Fibroblast of pulmonary artery (primary cell): ENCODE data around the gene CD36.

ENCODE experiments used
- DNase-seq: peaks from one replicate; pipeline ENCODE4 v3.0.0-alpha.2; 2010; ENCODE audit warnings: low read depth
- H3K4me3 ChIP-seq: replicated peaks from 2 replicates; pipeline ENCODE4 v1.5.1; 2011; ENCODE audit warnings: low read depth, mild to moderate bottlenecking, control low read depth, low read length, moderate library complexity
- CTCF ChIP-seq: IDR thresholded peaks from 2 replicates; pipeline ENCODE4 v1.5.1; 2011; ENCODE audit warnings: mild to moderate bottlenecking, control low read depth, low read length, inconsistent platforms; ENCODE audit errors: missing control alignments

Gene CD36

GRCh38 chr7:80671744-80672143, 33.3 kb downstream of the CD36 start:
- no peak overlapping the region for H3K4me3 ChIP-seq
- DNase-seq: no peak
- TF ChIP-seq CTCF: no peak

- DNase-seq: no peak
- H3K4me3 ChIP-seq: no peak overlapping the region
- no peak for TF ChIP-seq CTCF
Measured at GRCh38 chr7:80675090-80675489, 36.6 kb downstream of the CD36 start.

GRCh38 chr7:80676404-80676803, 38.0 kb downstream of the CD36 start:
- no peak overlapping the region for H3K4me3 ChIP-seq
- no peak for DNase-seq
- TF ChIP-seq CTCF: no peak

- no peak for TF ChIP-seq CTCF
- DNase-seq: no peak
- no peak overlapping the region for H3K4me3 ChIP-seq
Measured at GRCh38 chr7:80677629-80678028, 39.2 kb downstream of the CD36 start.

- no peak for TF ChIP-seq CTCF
- DNase-seq: no peak
- no peak overlapping the region for H3K4me3 ChIP-seq
Measured at GRCh38 chr7:80678707-80679106, 40.3 kb downstream of the CD36 start.

- no peak for TF ChIP-seq CTCF
- DNase-seq: no peak
- H3K4me3 ChIP-seq: no peak overlapping the region
Measured at GRCh38 chr7:80679921-80680907, 41.8 kb downstream of the CD36 start.
